NOMO-1 treated with dmso at 0.1 percent for 144 hours (cell line): ENCODE data around the gene IGFL1.
"Not testable (repeated sequence)": the region's sequence is repeated elsewhere in the genome, so short reads cannot be mapped to it uniquely, and the experiment has no call there.

Source experiments
- DNase-seq: peaks from one replicate; lab custom pipeline; 2025; ENCODE audit not compliant: unreplicated experiment; lab: John Stamatoyannopoulos, UW

IGFL1 gene

DNA sequence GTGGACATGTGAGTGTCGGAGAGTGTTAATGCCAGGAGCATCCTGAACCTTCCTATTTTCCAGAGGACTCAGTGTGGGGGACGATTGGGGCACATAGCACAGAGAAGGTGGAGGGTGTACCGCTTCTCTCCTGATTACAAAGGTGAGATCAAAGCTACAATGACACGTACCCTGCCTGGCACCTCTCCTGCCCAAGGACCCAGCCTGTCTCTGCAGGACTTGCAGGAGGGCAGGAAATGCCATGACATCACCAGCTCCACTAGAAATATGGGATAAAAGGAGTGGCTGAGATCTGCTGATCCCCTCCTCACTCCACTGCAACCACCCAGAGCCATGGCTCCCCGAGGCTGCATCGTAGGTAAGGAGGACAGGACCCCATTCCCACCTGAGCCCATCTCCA, at the start of gene IGFL1:
Gene IGFL1 (plus strand): TSS at position 301 of the 400 bp plus-strand sequence. CDS start 33 bp downstream, at position 334.
- DNase-seq: no peak

GRCh38 chr19:46180701-46181387, 48.7 kb upstream of the IGFL1 start:
- no peak for DNase-seq

DNA sequence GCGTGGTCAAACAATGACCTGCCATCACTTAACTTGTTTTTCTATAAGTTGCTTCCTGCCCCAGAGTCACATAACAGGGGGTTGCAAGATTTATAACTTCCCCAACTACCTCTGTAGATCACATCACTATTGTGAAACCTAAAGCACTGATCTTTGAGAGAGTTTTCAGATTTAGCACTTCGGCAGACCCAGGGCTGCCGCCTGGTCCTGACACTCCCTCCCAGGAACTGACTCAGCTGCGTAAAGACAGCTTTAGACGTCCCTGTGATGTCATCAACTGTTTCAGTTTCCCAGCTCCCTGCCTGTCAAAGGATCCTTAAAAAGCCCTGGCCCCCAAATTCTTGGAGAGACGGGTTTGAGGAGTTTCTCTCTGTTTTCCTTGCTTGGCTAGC, 48.2 kb upstream of the IGFL1 start:
- DNase-seq: peak; percentile 59

DNA sequence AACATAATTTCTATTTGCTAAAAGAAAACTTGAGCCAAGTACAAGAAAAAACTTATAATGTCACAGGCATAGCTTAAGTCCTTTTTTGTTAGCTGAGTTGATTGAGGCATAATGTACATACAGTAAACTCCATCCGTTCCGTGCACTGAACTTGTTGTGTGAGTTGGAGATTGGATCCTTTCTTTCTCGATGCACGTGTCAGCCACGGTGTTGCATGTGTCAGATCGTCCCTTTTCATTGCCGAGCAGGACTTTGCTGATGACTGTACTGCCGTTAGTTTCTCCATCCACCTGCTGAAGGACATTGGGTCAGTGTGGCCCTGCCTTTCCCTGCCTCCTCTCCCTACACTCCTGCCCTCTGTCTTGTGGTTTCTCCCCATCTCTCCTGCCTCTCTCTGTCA, 47.1 kb upstream of the IGFL1 start:
- DNase-seq: no peak

GRCh38 chr19:46184775-46185710, 44.5 kb upstream of the IGFL1 start:
- DNase-seq: peak; percentile 45

- no peak for DNase-seq
Observed at GRCh38 chr19:46186101-46186716, 43.3 kb upstream of the IGFL1 start.

DNA sequence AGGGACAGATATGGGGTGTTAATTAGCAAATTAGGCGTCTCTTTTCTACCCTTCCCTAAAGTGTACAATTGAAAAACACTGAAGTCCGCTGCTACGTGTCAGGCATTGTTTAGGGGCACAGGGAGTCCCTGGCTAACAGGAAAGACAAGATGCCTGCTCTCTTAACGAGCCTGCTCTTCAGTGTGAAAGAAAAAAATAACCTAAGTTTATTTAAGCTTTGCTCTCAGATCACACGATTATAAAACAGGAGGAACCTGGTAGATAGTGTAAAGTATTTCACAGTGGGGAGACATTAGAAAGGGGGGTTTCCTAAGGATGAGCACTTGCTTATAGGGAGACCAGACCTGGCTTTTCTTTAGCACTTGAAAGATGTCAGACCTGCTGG, 42.8 kb upstream of the IGFL1 start:
- DNase-seq: no peak

DNA sequence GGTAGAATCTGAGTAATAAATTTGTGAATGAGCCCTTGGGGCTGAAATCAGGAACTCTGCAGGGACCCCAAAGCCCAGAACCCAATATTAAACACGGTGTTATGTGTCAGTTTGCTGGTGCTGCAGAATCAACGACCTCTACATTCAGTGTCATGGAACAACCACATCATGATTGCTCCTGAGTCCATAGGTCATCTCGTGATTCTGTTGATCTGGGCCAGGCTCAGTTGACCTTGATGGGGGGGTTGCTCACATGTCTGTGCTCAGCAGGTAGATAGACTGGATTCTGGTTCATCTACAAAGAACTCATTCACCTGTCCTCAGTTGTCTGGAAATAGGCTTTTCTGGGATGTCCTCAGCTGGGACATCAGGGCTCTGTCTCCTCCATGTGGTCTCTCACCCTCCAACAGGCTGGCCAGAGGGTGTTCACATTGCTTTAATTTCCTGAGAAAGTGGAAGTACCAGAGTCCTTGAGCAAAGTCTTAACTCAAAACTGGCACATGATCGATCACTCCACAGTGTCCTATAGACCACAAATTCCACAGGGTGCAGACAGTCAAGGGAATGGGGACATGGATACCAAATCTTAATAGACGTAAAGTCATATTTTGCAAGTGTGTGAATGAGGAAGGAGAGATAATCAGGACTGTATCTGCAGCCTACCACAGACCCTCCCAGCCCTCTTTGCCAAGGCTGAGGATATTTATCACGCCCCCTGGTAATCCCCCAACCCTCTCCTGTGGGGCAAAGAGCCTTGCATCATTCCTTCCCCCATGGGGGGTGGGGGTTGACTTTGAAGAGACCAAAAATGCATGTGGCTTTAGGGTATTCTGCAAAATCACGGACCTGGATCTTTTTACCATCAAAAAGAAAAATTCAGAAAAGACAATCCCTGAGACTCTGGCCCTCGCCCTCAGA, 39.3 kb upstream of the IGFL1 start:
- DNase-seq: no peak

- DNase-seq: no peak
Observed at GRCh38 chr19:46191356-46191755, 38.2 kb upstream of the IGFL1 start.

GRCh38 chr19:46191972-46192371, 37.6 kb upstream of the IGFL1 start:
- peak; percentile 23 for DNase-seq

GRCh38 chr19:46192626-46192991, 36.9 kb upstream of the IGFL1 start:
- DNase-seq: not testable (repeated sequence)

DNA sequence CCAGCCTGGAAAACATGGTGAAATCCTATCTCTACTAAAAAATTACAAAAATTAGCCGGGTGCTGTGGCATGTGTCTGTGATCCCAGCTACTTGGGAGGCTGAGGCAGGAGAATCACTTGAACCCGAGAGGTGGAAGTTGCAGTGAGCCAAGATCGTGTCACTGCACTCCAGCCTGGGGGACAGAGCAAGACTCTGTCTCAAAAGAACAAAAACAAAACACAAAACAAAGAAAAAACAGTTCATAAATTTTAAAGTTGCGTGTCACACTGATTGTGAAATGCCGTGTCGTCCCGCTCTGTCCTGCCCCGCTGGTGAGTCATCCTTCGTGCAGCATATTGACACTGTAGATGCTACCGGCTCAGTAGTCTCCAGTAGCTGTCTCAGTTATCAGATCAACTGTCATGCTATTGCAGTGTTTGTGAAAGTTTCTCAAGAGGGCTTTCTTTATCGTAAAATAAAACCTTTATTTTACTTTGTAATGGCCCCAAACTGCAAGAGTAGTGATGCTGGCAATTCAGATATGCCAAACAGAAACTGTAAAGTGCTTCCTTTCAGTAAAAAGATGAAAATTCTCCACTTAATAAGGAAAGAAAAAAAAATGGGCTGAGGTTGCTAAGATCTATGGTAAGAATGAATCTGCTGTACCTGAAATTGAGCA, 36.4 kb upstream of the IGFL1 start:
- DNase-seq: peak; percentile 74

DNA sequence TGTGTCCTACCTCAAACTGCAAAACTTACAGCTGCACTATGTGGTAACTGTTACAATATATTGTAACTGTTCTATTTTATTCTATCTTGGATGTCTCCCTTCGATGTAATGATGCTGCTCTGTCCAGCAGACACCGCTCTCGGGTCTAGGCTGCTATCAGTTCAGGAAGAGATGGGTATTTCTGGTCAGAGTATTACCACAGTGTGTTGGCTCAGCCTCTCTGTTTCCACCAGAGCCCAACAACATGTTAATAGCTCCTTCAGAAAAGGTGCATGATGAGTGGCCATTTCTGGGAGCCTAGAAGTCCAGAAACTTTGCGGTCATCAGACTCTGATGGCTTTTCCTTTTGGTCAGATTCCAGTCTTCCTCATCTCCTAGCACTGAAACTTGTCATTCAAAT, 35.9 kb upstream of the IGFL1 start:
- DNase-seq: no peak

DNA sequence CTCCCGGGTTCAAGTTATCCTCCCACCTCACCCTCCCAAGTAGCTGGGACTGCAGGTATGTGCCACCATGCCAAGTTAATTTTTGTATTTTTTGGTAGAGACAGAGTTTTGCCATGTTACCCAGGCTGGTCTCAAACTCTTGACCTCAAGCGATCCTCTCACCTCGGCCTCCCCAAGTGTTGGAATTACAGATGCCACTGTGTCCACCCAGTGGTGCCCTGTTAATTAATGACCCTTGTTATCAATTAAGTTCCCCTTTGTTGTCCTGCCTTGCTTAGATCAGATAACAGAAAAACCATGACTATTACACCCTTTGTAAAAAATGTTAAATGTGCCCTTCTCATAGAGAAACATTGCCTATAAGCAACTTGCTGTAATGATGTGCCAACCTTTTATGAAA, 34.4 kb upstream of the IGFL1 start:
- DNase-seq: no peak

- DNase-seq: not testable (repeated sequence)
Observed at GRCh38 chr19:46195919-46196318, 33.6 kb upstream of the IGFL1 start.

DNA sequence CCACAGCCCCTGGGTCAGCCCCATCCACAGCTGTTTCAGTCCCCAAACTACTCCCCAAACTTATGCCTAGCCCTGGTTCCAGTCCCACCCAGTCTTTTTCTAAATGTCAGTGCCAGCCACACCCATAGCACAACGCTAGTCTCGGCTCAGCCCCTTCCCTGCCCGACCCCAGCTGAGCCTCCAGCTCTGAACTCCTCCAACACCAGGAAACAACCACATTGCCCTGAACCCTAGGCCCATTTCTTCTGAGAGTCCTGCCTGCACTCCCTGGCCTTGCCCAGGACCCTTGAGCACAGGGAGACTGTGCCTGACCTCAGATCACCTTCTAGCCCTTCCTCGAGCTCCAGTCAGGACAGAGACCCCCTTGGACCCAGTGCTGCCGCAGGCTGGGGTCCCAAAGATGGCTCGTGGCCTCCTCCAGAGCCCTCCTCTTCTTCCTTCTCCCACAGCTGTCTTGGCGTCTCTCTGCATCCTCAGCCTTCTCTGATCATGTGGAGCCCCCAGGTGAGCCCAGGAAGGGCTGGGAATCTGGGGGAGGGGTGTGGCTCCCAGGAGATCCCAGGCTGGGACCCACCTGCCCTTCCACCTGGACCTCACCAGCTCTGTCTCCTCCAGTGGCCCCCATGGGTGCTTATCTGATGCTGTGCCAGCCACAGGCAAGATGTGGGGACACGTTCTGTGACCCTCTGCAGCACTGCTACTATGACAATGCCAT, 33.0 kb upstream of the IGFL1 start:
- no peak for DNase-seq

DNA sequence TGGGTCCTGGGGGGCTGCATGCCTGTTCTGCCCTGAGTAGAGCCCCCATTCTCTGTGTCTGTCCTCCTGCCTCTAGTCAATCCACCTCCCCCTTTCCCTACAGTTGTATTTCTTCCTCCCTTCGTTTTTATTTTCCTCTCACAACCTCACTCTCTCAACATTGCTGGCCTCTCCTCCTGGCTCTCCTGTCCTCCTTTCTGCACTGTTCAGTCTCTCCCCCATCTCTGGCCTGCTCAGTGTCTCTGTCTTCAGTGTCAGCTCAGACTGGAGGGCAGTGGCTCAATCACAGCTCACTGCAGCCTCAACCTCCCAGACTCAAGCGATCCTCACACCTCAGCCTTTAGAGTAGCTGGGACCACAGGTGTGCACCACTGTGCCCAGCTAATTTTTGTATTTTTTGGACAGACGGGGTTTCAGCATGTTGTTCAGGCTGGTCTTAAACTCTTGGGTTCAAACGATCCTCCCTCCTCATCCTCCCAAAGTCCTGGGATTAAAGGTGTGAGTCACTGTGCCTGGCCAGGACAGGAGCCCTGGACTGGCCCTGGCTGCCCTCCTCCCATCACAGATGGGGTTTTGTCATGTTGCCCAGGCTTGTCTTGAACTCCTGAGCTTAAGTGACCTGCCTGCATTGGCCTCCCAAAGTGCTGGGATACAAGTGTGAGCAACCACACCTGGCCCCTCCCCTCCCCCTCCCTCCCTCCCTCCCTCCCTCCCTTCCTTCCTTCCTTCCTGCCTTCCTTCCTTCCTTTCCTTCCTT, 32.0 kb upstream of the IGFL1 start:
- no peak for DNase-seq

- no peak for DNase-seq
Observed at GRCh38 chr19:46198756-46199155, 30.8 kb upstream of the IGFL1 start.
